GM13977 (cell line): Measurements from ENCODE around the gene AP2B1.
"Not testable (repeated sequence)": the region's sequence is repeated elsewhere in the genome, so short reads cannot be mapped to it uniquely, and the experiment has no call there.

Experiments used
- DNase-seq: peaks from one replicate; pipeline ENCODE4 v3.0.0; 2012; ENCODE audit warnings: low spot score
- CTCF ChIP-seq: IDR thresholded peaks from 2 replicates; pipeline ENCODE4 v1.5.1; 2012; ENCODE audit warnings: mild to moderate bottlenecking, control low read depth; ENCODE audit not compliant: insufficient read depth; ENCODE audit errors: extremely low read depth, missing control alignments
- in situ Hi-C: fragments of 300-500 bp; cut with MboI; formaldehyde crosslinking; loops from one replicate; pipeline ENCODE4 v1.12.0; 2022; ENCODE audit warnings: low sequenced_read_pairs, low pct_unique_long_range_greater_than_20kb, mixed read lengths, inconsistent platforms; ENCODE audit not compliant: unreplicated experiment

Gene AP2B1

GRCh38 chr17:35603674-35604073 lies 16.6 kb downstream of the AP2B1 start:
- no peak for TF ChIP-seq CTCF
- no peak for DNase-seq
- in situ Hi-C loops = loop anchor here (25.0 kb wide), 1 partner anchor 134 kb away; the partner anchor contains the start of gene RASL10B

- no peak for DNase-seq
- in situ Hi-C loops = loop anchor here (25.0 kb wide), 1 partner anchor 132 kb away; the partner anchor contains the start of gene RASL10B
- no peak for TF ChIP-seq CTCF
Measured at GRCh38 chr17:35605678-35606077, 18.6 kb downstream of the AP2B1 start.

- in situ Hi-C loops = loop anchor here (25.0 kb wide), 1 partner anchor 130 kb away; the partner anchor contains the start of gene RASL10B
- TF ChIP-seq CTCF = no peak
- no peak for DNase-seq
Measured at GRCh38 chr17:35607239-35607847, 20.2 kb downstream of the AP2B1 start.

GRCh38 chr17:35609831-35610230 lies 22.7 kb downstream of the AP2B1 start:
- in situ Hi-C loops = loop anchor here (25.0 kb wide), 1 partner anchor 127 kb away; the partner anchor contains the start of gene RASL10B
- TF ChIP-seq CTCF = no peak
- DNase-seq = no peak

- DNase-seq = not testable (repeated sequence)
- in situ Hi-C loops = loop anchor here (25.0 kb wide), 1 partner anchor 127 kb away; the partner anchor contains the start of gene RASL10B
Measured at GRCh38 chr17:35610746-35611145, 23.6 kb downstream of the AP2B1 start.

- in situ Hi-C loops = loop anchor here (25.0 kb wide), 1 partner anchor 124 kb away; the partner anchor contains the start of gene RASL10B
- peak; percentile 70 for TF ChIP-seq CTCF
- DNase-seq = peak; percentile 30
Measured at GRCh38 chr17:35612924-35613521, 25.9 kb downstream of the AP2B1 start.

GRCh38 chr17:35614810-35615209 lies 27.7 kb downstream of the AP2B1 start:
- DNase-seq = no peak
- in situ Hi-C loops = loop anchor here (25.0 kb wide), 1 partner anchor 122 kb away; the partner anchor contains the start of gene RASL10B
- TF ChIP-seq CTCF = no peak
